Measurements from ENCODE around the gene MCM5.

The MCM5 gene

GRCh38 chr22:35403356-35403755 is 3.4 kb downstream of the MCM5 start:
- DNase-seq (ENCODE audit: low read depth, low spot score), result no peak

- no peak for DNase-seq (ENCODE audit: low read depth, low spot score)
These were observed 4.2 kb downstream of the MCM5 start for GRCh38 chr22:35404176-35404575.

- no peak for DNase-seq (ENCODE audit: low read depth, low spot score)
These were observed 6.5 kb downstream of the MCM5 start for GRCh38 chr22:35406443-35406842.

- no peak for DNase-seq (ENCODE audit: low read depth, low spot score)
These were observed 7.4 kb downstream of the MCM5 start for GRCh38 chr22:35407362-35407761.

GRCh38 chr22:35409783-35410662 is 10.1 kb downstream of the MCM5 start:
- DNase-seq (ENCODE audit: low read depth, low spot score), result no peak

DNA sequence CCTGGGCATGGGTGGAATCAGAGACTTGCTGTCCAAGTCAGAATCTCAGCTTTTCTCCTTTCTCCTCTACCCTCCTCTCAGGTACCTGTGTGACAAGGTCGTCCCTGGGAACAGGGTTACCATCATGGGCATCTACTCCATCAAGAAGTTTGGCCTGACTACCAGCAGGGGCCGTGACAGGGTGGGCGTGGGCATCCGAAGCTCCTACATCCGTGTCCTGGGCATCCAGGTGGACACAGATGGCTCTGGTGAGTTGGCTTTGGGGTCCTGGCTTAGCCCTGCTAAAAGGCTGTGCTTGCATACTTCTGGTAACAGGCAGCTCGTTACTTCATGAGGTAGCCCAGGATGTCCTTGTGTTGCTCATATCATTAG is 10.7 kb downstream of the MCM5 start:
- no peak for DNase-seq (ENCODE audit: low read depth, low spot score)

- DNase-seq (ENCODE audit: low read depth, low spot score), result no peak
These were observed 11.2 kb downstream of the MCM5 start for GRCh38 chr22:35411102-35411501.

- DNase-seq (ENCODE audit: low read depth, low spot score), result no peak
These were observed 13.7 kb downstream of the MCM5 start for GRCh38 chr22:35413624-35414023.

DNA sequence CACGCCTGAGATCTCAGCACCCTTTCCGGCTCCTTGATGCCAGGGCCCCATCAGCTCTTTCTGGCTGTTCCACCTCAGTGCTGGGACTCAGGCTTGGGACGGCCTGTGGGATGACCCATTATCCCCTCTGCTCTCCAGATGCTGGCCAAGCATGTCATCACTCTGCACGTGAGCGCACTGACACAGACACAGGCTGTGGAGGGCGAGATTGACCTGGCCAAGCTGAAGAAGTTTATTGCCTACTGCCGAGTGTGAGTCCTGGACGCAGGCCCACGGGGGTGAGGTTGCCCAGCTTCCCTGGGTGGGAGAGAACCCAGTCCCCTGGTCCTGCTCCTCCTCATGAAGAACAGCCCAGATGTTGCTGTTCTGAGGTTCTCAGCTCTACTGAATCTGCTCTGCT is 17.7 kb downstream of the MCM5 start:
- no peak for DNase-seq (ENCODE audit: low read depth, low spot score)

GRCh38 chr22:35418088-35418487 is 18.1 kb downstream of the MCM5 start:
- DNase-seq (ENCODE audit: low read depth, low spot score), result no peak

- no peak for DNase-seq (ENCODE audit: low read depth, low spot score)
These were observed 18.8 kb downstream of the MCM5 start for GRCh38 chr22:35418731-35419130.

- no peak for DNase-seq (ENCODE audit: low read depth, low spot score)
These were observed 19.8 kb downstream of the MCM5 start for GRCh38 chr22:35419756-35420155.

DNA sequence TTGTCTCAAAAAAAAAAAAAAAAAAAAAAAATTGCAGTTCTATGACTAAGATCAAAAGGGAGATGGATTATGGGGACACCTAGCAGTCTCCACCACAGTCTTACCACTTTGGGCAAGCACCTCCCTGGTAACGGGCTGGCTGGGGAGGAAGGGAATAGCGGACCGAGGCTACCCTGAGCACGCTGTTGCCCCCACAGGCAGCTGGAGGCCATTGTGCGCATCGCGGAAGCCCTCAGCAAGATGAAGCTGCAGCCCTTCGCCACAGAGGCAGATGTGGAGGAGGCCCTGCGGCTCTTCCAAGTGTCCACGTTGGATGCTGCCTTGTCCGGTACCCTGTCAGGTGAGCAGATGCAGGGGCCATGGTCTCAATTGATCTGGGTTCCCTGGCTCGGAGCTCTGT is 21.2 kb downstream of the MCM5 start:
- no peak for DNase-seq (ENCODE audit: low read depth, low spot score)

GRCh38 chr22:35422145-35422544 is 22.2 kb downstream of the MCM5 start:
- no peak for DNase-seq (ENCODE audit: low read depth, low spot score)

DNA sequence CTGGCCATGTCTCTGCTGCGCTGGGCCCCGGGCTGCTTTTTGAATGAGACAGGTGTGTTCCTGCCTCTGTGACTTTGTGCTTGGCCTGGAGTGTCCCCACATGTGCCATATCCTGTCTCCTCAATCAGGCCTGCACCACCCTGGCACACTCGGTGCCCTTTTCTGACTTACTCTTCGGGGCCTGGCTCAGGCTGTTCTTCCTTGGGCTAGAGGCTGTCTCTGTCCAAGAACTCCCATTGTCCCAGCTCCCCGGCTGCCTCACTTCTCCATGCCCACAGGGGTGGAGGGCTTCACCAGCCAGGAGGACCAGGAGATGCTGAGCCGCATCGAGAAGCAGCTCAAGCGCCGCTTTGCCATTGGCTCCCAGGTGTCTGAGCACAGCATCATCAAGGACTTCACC is 23.0 kb downstream of the MCM5 start:
- DNase-seq (ENCODE audit: low read depth, low spot score), result no peak

DNA sequence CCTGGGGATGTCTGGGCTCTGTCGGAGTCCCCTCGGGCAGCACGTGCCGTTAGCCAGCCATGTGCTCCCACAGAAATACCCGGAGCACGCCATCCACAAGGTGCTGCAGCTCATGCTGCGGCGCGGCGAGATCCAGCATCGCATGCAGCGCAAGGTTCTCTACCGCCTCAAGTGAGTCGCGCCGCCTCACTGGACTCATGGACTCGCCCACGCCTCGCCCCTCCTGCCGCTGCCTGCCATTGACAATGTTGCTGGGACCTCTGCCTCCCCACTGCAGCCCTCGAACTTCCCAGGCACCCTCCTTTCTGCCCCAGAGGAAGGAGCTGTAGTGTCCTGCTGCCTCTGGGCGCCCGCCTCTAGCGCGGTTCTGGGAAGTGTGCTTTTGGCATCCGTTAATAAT is 24.1 kb downstream of the MCM5 start:
- DNase-seq (ENCODE audit: low read depth, low spot score), result no peak

- no peak for DNase-seq (ENCODE audit: low read depth, low spot score)
These were observed 24.8 kb downstream of the MCM5 start for GRCh38 chr22:35424761-35425160.

DNA sequence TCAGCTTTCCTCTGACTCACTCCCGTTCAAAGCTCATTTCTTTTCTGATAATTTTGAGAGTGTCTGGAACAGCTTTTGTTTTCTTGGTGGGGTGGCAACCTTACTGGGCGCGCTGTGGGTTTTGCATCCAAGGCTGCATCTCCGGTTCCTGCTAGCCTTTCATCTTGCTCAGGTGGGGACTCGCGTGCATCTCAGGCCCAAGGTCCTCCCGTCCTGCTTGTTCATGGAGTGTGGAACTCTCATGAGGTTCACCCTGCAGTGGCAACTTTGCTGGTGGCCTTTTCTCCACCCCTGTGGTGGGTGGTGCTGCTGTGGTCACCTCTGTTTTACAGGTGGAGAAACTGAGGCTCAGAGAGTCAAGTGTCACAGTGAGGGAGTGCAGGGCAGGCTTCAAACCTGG is 25.6 kb downstream of the MCM5 start:
- no peak for DNase-seq (ENCODE audit: low read depth, low spot score)

DNA sequence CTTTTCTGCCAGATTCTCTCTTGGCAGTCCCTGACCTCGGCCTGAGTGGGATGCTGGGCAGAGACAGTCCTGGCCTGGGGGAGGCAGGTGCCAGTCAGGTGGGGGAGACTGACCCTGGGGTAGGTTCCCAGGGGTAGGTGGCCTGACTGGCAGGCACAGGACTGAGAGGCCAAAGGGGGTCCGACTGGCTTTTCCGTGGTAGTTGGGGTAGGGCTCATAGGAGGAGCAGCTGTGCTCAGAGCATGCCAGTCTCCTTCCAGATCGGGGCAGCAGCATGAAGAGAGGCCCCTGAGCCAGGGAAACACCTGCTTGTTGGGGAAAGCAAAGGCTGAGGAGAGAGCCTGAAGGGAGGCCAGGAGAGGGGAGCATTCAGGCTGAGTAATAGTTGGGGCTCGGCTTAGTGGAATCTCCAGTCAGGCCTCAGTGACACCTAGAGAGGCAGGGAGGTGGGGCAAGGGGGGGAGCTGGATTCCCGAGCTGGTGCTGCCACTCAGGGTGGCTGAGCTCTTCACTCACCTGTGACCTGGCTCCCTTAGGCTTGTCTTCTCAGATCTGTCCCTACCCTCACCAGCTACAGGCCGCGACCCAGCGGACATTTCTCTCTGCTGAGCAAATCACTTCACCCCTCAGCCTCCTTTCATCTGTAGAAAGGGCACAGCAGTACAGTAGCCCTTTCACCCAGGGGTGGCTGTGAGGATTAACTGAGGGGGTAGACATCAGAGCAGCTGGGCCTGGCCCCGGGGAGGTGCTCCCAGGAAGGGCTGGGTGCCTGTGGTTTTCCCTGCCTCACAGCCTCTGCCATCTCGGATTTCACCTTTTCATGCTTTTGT is 26.2 kb downstream of the MCM5 start:
- no peak for DNase-seq (ENCODE audit: low read depth, low spot score)

DNA sequence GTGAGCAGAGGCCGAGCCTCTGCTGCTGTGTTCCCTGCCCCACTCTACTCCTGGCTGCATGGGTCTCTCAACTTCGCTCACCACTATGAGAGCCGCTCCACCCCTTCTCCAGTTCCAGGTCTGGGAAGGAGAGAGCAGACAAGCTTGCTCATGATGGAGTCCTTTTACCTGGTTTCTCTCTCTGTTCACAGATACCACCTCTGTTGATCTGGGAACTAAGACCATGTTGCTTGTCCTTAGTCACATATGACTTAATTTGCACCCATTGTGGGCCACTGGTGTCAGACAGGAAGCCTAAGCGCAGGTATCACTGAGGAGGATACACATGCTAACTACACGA is 26.8 kb downstream of the MCM5 start:
- no peak for DNase-seq (ENCODE audit: low read depth, low spot score)

DNA sequence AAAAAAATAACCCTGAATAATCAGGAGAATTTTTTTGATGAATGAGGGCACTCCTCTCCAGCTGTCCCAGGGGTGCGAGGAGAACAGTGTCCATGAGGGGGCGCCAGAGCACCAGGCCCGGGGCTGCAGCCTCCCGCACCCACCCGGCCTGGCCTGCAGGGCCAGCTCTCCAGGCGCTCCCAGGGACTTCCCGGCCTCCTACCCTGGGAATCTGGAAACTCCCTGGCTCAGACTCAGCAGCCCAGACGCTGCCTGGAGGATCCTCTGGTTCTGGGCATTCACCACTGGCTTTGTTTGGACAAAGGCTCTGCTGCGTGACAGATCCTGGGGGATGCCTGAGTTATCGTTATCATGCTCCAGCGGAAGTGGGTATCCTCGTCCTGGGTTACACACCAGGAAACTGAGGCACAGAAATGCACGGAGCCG is 31.0 kb downstream of the MCM5 start:
- peak; percentile 33 for DNase-seq (ENCODE audit: low read depth, low spot score)

DNA sequence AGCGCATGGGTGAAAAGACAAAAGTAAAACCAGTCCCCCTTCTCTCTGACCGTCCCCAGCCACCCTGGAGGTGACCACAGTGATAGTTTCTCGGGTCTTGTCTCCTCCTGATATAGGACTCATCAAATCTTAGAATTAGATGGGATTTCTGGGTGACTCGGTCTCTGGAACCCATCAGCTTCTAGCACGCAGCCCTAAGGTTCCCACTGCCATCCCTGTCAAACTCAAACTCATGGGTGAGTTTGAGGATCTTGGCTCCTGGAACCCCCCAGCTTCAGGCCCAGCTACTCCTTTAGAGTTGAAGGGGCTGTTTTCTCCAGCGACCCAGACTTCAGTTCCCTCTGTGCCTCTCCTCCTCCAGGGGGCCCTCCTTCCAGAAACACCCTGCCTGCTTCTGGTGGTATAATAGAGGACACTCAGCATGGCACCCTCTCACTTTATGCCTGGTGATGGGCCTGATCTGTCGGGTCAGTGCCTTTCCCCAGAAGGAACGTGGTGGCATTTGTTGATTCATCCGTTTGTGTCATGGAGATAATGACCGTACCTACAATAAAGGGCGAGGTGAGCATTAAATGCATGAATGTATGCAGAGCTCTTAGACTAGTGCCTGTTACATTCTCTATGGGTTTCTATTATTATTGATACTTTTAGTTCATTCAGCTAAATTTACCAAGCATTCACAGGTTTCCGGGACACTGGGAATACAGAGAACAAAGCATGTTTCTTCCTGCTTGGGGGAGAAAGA is 31.7 kb downstream of the MCM5 start:
- DNase-seq (ENCODE audit: low read depth, low spot score), result no peak

Data from activated naive CD8-positive, alpha-beta T cell treated with anti-CD3 and anti-CD28 coated beads, Interleukin-2, amount 50 U/mL, for 16 hours (primary cell).